Right cardiac atrium (tissue), 5 donors: Measurements from ENCODE around the gene GNL1. TPM values are rescaled to one million over a fixed set of nuclear protein-coding genes. Genes with fewer than 3 reads are reported as not detected.

Source experiments
- ATAC-seq, 2 donors: fragments of 200-7000 bp; cut with Tn5 transposase; one replicate each; pipeline versions ENCODE4 v1.8.0 to v1.9.1; 2020; ENCODE audit warnings: moderate library complexity in 2 of 2, mild to moderate bottlenecking in 1 of 2
- DNase-seq, 3 donors: peaks; one replicate each; pipeline ENCODE4 v3.0.0-alpha.2; 2020
- H3K27ac ChIP-seq: one replicate; pipeline ENCODE4 v1.5.1; 2013; ENCODE audit warnings: mild to moderate bottlenecking, low read length, control low read depth, moderate library complexity
- H3K27me3 ChIP-seq: one replicate; pipeline ENCODE4 v1.6.1; 2013; ENCODE audit not compliant: control insufficient read depth, insufficient read depth
- H3K4me1 ChIP-seq: one replicate; pipeline ENCODE4 v1.6.1; 2013; ENCODE audit warnings: low read length; ENCODE audit not compliant: control insufficient read depth, insufficient read depth
- H3K4me3 ChIP-seq: one replicate; pipeline ENCODE4 v1.5.1; 2013; ENCODE audit warnings: low read length, control low read depth
- H3K9me3 ChIP-seq: one replicate; pipeline ENCODE4 v1.6.1; 2013; ENCODE audit warnings: low read length; ENCODE audit not compliant: control insufficient read depth
- WGBS: extraction: QIAGEN DNeasy Blood & Tissue Kit; methylation state at CpG from one replicate; pipeline ENCODE4 v1.1.7; 2013; 5-methylcytosine and 5-hydroxymethylcytosine counted together
- intact Hi-C, 4 donors: fragments of 100-400 bp; cut with DNase I; formaldehyde crosslinking; loops; one replicate each; pipeline versions ENCODE4 v1.11.0 to v1.14.0; 2022 to 2023
- polyA plus RNA-seq: library from polyadenylated mRNA; stranded (reverse); fragments of 200-250 nt; gene quantifications from one replicate; pipeline ENCODE4 v1.2.3, GENCODE V29; 2013
- total RNA-seq, 4 donors: library from RNA; stranded (reverse); fragmentation: NEBNext Ultra II Directional; extraction: Animal tissue kit (Norgen Biotek cat#: 25700); gene quantifications; one replicate each; pipeline ENCODE4 v1.2.1, GENCODE V29; 2021
- donor health status: healthy with polysubstance abuse.
- donor health status: DM: no; HTN: yes; CAD: no.
- donor health status: DM: no; HTN: no; CAD: no.
- donor health status: DM: no; HTN: yes; CAD: no; lungs with severe emphysema.
- donor health status: DM: yes; HTN: yes; CAD: no.

Gene GNL1
- total and polyA plus RNA-seq, 5 donors, result 22.7 to 33.7 (median 24.2) TPM

- Histone ChIP-seq H3K27ac (no peak overlapping the region), H3K27me3 (no peaks in the 10 kb centered on the region), H3K4me3 (peak overlapping the region; percentile 68), H3K4me1 (peaks cover 7% of the 10 kb centered on the region), H3K9me3 (no peaks in the 10 kb centered on the region)
- intact Hi-C loops, result no loop called here
- DNase-seq, result no peak
- ATAC-seq, result no peak
- 67% methylated on average over 1 of the region's 1 CpG for WGBS
These were observed 14.0 kb upstream of the GNL1 start for GRCh38 chr6:30570263-30570662.

GRCh38 chr6:30568245-30568644, 12.0 kb upstream of the GNL1 start:
- no peaks in the 10 kb centered on the region for H3K9me3 ChIP-seq
- 79% methylated on average over 3 of the region's 3 CpGs for WGBS
- H3K27me3 ChIP-seq, result no peaks in the 10 kb centered on the region
- DNase-seq (no peak), ATAC-seq (no peak)
- intact Hi-C loops, result no loop called here
- peaks cover 7% of the 10 kb centered on the region for H3K4me1 ChIP-seq
- H3K4me3 ChIP-seq, result no peak overlapping the region
- no peak overlapping the region for H3K27ac ChIP-seq

- no peaks in the 10 kb centered on the region for H3K9me3 ChIP-seq
- H3K4me3 ChIP-seq, result no peak overlapping the region
- ATAC-seq, result no peak
- H3K4me1 ChIP-seq, result peaks cover 3% of the 10 kb centered on the region
- H3K27ac ChIP-seq, result no peak overlapping the region
- no peak for DNase-seq
- intact Hi-C loops, result no loop called here
- H3K27me3 ChIP-seq, result no peaks in the 10 kb centered on the region
These were observed 9.5 kb upstream of the GNL1 start for GRCh38 chr6:30565772-30566171.

GRCh38 chr6:30564114-30564513, 7.8 kb upstream of the GNL1 start:
- no peaks in the 10 kb centered on the region for H3K27me3 ChIP-seq
- ATAC-seq (no peak), DNase-seq (no peak)
- H3K4me1 ChIP-seq, result no peaks in the 10 kb centered on the region
- H3K27ac ChIP-seq, result no peak overlapping the region
- H3K4me3 ChIP-seq, result no peak overlapping the region
- 96% methylated on average over 1 of the region's 1 CpG for WGBS
- intact Hi-C loops, result no loop called here
- H3K9me3 ChIP-seq, result no peaks in the 10 kb centered on the region

- Histone ChIP-seq H3K4me1 (no peaks in the 10 kb centered on the region), H3K4me3 (no peak overlapping the region), H3K27me3 (no peaks in the 10 kb centered on the region), H3K27ac (no peak overlapping the region), H3K9me3 (no peaks in the 10 kb centered on the region)
- WGBS, result 90% methylated on average over 14 of the region's 14 CpGs
- ATAC-seq (no peak), DNase-seq (no peak)
- intact Hi-C loops, result no loop called here
These were observed 6.5 kb upstream of the GNL1 start for GRCh38 chr6:30562470-30563425.

- Histone ChIP-seq H3K4me3 (no peak overlapping the region), H3K9me3 (no peaks in the 10 kb centered on the region), H3K27ac (no peak overlapping the region), H3K27me3 (no peaks in the 10 kb centered on the region), H3K4me1 (no peaks in the 10 kb centered on the region)
- no peak for DNase-seq
- ATAC-seq, result no peak
- WGBS, result 96% methylated on average over 3 of the region's 3 CpGs
- intact Hi-C loops, result no loop called here
These were observed 4.6 kb upstream of the GNL1 start for GRCh38 chr6:30560930-30561329.

- intact Hi-C loops, result no loop called here
- WGBS, result 4% methylated on average over 6 of the region's 6 CpGs
- peak overlapping the region; percentile 62 for H3K4me3 ChIP-seq
- DNase-seq, result no peak
- no peaks in the 10 kb centered on the region for H3K27me3 ChIP-seq
- no peaks in the 10 kb centered on the region for H3K9me3 ChIP-seq
- no peak for ATAC-seq
- H3K4me1 ChIP-seq, result no peaks in the 10 kb centered on the region
- peak overlapping the region; percentile 72 for H3K27ac ChIP-seq
These were observed 1.3 kb upstream of the GNL1 start for GRCh38 chr6:30557683-30557981.

GRCh38 chr6:30556906-30557682, 805 bp upstream of the GNL1 start, which contains the start of gene PRR3:
Gene PRR3 (plus strand): TSS chr6:30557295. CDS start chr6:30557345, 50 bp downstream.
- Histone ChIP-seq H3K9me3 (no peaks in the 10 kb centered on the region), H3K27me3 (no peaks in the 10 kb centered on the region), H3K27ac (peak within 1 kb of the TSS; percentile 72), H3K4me3 (peak within 1 kb of the TSS; percentile 62), H3K4me1 (no peaks in the 10 kb centered on the region)
- DNase-seq, result peak; percentile 90 to 95 (median 94)
- ATAC-seq, result peak; percentile 87 to 89
- under 1% methylated on average over 42 of the region's 42 CpGs for WGBS
- intact Hi-C loops, result no loop called here

GRCh38 chr6:30555816-30556065, 548 bp downstream of the GNL1 start:
- Histone ChIP-seq H3K4me1 (no peaks in the 10 kb centered on the region), H3K9me3 (no peaks in the 10 kb centered on the region), H3K4me3 (peak overlapping the region; percentile 62), H3K27me3 (no peaks in the 10 kb centered on the region), H3K27ac (peak overlapping the region; percentile 72)
- 2% methylated on average over 15 of the region's 15 CpGs for WGBS
- intact Hi-C loops, result no loop called here
- DNase-seq (no peak), ATAC-seq (no peak)

- peak; percentile 70 to 87 (median 85) for DNase-seq
- H3K4me3 ChIP-seq, result peak overlapping the region; percentile 62
- no peaks in the 10 kb centered on the region for H3K4me1 ChIP-seq
- WGBS, result 9% methylated on average over 34 of the region's 34 CpGs
- H3K27ac ChIP-seq, result peak overlapping the region; percentile 72
- intact Hi-C loops, result no loop called here
- ATAC-seq, result peak; percentile 42 to 50
- no peaks in the 10 kb centered on the region for H3K27me3 ChIP-seq
- H3K9me3 ChIP-seq, result no peaks in the 10 kb centered on the region
These were observed 1.1 kb downstream of the GNL1 start for GRCh38 chr6:30554962-30555815.

- H3K27me3 ChIP-seq, result no peaks in the 10 kb centered on the region
- no peak overlapping the region for H3K4me3 ChIP-seq
- H3K4me1 ChIP-seq, result no peaks in the 10 kb centered on the region
- no peak overlapping the region for H3K27ac ChIP-seq
- 79% methylated on average over 4 of the region's 4 CpGs for WGBS
- intact Hi-C loops, result no loop called here
- no peak for DNase-seq
- no peaks in the 10 kb centered on the region for H3K9me3 ChIP-seq
- ATAC-seq, result no peak
These were observed 1.9 kb downstream of the GNL1 start for GRCh38 chr6:30554404-30554803.
